Hematopoietic multipotent progenitor cell (in vitro differentiated cells): Measurements from ENCODE around the gene PCYT1B. TPM values are rescaled to one million over a fixed set of nuclear protein-coding genes. Genes with fewer than 3 reads are reported as not detected.
"Not testable (repeated sequence)": the region's sequence is repeated elsewhere in the genome, so short reads cannot be mapped to it uniquely, and the experiment has no call there.

Experiments used
- DNase-seq, 3 donors: peaks; one replicate each; pipeline ENCODE4 v3.0.0-alpha.2; 2011 to 2015; ENCODE audit warnings: low read depth in 2 of 3, low spot score in 2 of 3
- total RNA-seq: library from RNA; depleted of rRNA; stranded (reverse); fragments of >200 nt; gene quantifications from one replicate; pipeline ENCODE4 v1.2.3, GENCODE V29; 2012

PCYT1B gene
- total RNA-seq, 1 donor, result 14.3 TPM

DNA sequence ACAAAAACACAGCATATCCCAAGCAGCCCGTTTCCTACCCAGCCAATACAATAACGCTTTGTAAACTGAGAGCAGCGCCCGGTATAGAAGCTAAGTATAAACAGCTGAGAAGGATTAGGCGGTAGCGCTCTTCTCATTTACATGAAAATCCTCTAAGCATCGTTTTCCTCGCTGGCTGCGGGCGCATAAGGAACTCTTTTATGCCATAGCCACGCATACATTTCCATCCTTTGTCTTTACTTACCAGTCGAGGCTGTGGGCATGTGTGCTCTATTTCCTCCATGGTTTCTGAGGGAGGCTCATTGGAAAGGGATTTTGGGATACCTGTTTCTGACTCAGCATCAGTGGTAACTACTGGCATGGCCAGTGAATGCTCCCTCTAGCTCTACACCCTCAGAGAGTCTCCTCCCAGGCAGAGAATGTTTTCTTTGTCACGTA, 383 bp downstream of the PCYT1B start:
- no peak for DNase-seq

DNA sequence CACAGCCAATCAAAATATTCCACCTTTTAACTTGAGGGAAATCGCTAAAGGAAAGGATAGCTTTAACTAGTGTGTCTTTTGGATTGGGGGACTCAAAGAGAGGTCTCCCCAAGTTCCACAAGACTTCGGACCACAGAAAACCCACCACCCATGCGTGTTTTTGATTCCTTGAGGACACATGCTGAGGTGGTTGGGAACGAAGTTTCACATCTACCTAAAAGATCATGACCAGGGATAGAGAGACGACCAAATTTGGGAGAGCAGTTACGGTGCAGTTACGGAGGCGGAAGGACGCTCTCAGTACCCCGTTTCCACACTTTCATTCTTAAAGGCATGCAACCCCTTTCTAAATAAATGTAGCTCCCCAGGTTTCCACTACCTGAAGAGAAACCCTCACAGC, 1.1 kb downstream of the PCYT1B start:
- DNase-seq, result peak in 1 of 3 donors; percentile 2

DNA sequence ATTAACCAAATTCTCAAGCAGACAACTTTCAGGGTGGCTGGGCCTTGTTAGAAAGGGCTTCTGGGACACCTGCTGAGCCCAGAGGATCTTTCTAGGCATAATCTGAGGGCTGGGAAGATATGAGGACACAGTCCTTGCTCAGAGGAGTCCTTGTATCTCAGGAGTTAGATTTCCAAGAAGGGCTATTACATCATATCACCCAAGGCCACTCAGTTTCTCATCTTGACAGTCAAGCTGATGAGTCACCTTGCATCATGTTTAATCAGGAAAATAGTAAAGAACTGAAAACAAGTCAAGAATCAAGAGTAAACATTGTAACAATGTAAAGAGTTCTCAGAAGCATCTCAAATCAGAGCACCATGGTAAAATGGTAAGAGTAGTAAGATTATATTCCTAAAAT, 4.0 kb downstream of the PCYT1B start:
- DNase-seq, result no peak

DNA sequence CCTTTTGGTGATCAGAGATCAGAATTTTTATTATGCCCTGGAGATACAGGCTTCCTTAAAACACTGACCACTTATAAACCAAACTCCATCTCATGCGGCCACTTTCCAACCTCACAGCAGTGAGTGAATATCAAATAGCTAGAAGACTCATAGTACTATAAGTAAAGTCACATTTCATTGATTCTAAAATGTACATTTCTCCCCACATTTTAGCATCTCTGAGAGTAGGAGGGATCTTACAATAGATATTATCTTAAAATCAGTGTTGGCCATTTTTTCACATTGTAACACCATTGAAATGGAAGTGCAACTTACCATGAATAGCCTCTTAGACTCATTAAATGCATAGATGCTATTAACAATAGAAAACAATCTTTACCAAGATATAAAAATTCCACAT, 17.4 kb downstream of the PCYT1B start:
- DNase-seq, result no peak

DNA sequence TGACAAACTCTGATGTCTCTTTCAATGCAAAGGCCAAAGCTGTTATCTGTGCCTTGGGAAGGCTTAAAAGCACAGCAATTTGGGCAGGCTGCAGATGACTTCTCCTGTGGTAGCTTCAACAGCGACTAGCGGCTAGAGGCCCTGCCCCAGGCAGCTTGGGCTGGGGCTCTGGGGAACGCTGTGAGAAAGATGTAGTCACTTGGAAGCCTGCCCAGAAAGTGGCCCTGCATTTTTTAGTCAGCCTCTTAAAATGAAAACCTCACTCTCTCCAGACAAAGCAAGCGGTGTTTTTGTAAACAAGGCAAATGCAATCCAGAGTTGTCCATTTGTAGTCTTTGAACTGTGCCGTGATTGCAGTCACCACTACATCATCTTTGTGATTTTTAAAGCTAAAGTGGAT, 27.5 kb downstream of the PCYT1B start:
- DNase-seq, result peak in 2 of 3 donors; percentile 1 to 6

DNA sequence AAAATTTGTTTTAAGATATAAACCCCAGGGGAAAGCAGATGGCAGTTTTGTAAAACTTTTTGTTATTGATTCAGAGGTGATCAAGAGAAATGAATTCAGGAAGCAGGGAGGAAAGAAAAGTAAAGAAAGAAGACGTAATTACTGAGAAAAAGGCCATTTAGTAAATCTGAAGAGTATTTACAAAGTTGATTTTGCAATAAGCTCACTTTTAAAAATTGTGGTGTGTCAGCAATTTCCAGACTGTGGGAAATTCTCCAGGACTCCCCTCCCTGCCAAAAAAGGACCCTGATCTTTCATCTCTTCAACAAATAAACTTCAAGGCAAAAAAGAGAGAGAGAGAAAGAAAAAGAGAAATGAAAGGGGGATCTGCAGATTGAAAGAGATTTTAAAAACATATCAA, 36.6 kb downstream of the PCYT1B start:
- DNase-seq, result no peak

DNA sequence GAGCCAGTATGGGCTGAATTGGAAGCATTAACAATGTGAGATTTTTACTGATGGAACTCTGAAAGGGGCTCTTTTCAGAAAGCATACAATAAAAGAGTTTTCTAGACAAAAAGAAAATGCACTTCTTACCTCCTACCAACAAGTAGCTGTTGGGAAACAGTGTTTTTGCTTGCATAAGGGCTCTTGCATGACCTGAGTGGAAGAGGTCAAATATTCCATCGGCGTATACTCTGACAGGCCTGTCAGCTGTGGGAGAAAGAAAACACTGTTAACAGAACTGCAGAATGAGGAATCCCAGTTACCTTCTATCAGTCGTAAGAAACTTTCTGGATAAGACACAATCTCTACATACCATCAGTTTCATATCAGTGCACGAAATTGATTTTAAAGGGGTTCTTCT, 39.5 kb downstream of the PCYT1B start:
- DNase-seq, result no peak

DNA sequence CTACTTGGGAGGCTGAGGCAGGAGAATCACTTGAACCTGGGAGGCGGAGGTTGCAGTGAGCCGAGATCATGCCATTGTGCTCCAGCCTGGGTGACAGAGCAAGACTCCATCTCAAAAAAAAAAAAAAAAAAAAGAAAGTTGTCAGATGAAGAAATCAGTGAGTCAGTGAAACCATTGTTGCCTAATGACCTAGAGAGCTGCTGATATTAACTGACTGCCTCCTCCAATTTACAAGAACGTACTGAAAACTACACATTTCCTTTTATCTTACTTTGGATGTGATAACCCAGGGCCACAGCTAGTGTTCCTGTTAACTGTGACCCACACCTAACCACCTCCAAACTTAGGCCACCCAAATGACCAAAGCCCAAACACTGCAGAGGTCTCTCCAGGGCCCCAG, 41.2 kb downstream of the PCYT1B start:
- not testable (repeated sequence) for DNase-seq

DNA sequence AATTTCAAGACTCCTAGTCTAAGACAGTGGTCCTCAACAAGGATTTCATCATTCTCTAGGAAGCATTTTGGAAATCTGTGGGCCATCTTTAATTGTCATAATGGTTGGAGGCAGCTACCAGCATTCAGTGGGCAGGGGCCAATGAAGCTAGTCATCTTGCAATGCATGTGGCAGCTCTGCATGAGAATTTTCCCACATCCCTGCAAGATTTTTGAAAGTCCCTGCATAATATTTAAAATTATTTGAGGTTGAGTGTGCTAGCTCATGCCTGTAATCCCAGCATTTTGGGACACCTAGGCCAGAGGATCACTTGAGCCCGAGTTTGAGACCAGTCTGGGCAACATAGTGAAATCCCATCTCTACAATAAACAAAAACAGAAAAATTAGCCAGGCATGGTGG, 44.0 kb downstream of the PCYT1B start:
- DNase-seq, result no peak

DNA sequence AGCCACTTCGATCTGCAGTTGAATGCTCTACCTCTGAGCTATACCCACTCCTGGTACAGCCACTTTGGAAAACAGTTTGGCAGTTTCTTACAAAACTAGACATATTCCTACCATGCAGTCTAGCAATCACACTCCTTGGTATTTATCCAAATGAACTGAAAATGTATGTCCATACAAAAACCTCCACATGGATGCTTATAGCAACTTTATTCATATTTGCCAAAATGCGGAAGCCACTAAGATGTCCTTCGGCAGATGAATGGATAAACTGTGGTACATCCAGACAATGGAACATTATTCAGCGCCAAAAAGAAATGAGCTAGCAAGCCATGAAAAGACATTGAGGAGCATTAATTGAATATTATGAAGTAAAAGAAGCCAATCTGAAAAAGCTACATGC, 45.3 kb downstream of the PCYT1B start:
- DNase-seq, result no peak

DNA sequence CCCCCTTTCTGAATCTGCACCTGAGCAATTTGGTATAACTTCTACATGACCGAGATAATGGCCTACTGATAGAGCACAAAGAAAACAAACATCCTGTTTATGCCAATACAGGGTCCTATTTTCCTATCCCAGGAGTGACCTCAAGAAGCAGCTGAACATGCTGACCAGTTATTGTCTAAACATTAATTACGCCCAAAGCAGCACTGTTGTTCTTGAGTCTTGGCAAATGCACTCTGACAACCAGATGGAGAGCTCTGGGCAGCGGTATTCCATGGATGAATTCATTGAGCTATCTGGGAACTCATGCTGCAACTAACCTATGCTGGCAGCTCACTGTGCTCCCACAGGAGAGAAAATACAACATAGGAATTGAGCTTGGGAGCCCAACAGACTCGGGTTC, 52.6 kb downstream of the PCYT1B start:
- DNase-seq, result no peak

DNA sequence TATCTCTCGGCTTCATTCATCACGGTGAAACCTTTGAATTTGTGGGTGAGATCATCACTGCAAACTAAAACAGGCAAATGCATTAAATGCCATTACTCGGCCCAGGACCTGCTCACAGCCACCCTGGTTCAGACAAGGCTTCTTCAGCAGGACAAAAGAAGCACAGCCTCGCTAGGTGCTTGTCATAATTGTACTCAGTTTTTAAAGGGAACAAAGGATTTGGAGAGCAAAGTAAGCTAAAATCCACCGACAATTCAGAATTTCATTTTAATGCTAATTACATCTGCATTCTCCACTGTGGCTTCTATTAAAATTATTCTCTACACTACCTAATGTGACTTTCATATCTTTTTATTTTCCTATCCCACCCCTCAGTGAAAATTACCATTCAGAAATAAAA, 57.0 kb downstream of the PCYT1B start:
- DNase-seq, result no peak

DNA sequence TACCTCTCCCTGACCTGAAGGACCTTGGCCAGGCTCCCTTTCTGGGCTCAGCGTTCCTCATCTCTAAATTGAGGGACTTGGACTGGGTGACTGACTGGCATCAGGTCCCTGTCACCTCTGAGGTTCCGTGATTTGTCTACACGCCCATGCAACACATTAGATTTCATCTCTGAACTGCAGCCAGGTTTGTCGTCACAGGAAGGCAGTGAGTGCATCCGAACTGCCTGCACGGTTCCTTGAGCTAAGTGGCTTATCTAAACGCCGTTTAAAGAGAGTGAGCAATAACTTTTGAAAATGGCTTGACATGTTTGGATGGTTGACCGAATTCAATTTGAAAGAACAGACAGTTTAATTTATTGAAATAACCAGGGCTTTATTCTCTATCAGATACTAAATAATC, 70.1 kb downstream of the PCYT1B start:
- no peak for DNase-seq

DNA sequence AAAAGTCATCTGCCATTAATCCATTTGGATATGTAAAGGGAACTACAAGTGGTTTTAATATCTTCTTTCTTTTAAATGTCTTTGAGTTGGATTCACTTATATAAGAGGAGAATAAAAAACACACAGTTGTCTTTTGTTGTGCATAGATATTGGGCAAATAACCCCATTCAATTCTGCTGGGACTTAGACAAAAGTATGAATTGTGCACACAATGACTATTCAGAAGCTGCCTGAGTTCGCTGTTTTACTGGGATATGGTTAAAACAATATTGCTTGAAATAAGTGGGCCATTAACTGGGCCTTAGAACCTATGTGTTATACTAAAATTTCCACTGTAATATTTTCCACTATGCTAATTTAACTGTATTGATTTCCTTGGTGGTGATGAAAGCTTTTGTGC, 71.7 kb downstream of the PCYT1B start:
- DNase-seq, result no peak

DNA sequence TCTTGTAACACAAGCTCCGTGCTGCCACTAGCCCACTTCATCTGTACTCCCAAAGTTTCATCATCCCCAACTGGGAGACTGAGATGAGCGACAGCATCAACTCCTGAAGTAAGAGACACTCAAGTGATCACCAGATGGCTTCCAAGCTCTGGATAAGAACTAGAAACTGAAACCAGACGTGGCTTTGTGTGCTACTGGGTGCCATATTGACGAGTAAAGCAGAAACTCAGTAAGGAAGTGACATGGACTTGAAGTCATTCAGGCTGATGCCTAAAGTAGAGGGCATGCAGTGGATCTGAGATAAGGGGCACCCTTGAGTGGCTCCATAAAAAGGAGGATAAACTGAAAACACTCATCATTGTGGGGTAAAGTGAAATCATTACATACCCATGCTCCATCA, 72.4 kb downstream of the PCYT1B start:
- DNase-seq, result no peak

DNA sequence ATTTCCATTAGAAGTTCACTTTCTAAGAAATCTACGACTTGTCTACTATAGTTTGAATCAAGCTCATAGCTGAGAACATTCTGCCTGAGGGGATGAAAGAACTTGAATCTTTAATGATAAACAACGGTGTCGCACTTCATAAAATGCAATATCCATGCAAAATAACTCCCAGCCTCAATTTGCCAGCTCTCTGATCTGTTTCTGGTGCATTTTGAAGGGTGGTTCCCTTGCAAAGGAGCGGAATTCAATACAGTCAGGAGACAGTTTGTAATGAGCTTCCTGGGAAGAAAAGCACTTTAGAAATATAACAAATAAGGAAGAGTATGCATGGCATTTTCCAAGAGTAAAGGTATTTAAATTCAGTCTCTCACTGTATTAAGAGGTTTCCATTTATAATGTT, 80.0 kb downstream of the PCYT1B start:
- no peak for DNase-seq

DNA sequence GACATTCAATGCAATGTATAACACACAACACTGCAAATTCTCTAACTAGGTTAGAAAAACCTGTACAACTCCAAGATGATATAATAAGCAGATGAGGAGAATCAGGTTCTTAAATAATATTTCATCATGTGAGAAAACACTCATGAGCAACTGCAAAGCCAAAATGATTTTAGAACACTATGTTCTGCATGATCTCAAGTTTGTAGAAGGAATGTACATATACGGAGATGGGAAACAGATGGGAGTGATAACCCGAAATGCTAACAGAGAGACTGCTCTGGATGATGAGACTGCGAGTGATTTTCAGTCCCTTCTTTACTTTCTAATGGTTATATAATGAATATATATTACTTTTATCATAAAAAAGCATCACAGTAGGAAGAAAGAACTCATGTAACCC, 80.9 kb downstream of the PCYT1B start:
- no peak for DNase-seq

DNA sequence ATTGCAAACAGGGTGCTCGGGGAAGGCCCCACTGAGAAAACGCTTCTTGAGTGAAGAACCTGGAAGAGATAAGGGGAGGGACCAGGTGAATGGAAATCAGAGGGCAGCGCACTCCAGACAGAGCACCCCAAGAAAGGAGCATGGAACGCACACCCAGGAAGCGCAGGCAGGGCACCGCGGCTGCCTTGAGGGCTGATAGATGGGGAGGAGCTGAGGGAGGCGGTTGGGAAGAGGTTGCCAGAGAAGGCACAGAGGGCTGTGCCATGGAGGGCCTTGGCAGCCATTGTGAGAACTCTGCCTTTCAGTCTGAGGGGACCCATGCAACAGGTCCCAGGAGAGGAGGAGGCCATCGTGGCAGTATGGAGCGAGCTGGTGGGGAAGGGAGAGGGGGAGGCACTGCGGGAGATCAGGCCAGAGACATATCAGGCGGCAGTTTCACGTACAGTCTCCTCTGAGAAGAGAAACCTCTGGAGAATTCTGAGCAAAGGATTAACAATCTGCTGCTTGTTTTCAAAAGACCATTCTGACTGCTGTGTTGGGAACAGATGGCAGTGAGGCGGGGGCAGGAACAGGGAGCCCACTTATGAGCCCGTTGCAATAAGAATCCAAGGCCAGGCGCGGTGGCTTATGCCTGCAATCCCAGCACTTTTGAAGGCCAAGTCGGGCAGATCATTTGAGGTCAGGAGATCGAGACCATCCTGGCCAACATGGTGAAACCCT, 83.7 kb downstream of the PCYT1B start:
- DNase-seq, result no peak

DNA sequence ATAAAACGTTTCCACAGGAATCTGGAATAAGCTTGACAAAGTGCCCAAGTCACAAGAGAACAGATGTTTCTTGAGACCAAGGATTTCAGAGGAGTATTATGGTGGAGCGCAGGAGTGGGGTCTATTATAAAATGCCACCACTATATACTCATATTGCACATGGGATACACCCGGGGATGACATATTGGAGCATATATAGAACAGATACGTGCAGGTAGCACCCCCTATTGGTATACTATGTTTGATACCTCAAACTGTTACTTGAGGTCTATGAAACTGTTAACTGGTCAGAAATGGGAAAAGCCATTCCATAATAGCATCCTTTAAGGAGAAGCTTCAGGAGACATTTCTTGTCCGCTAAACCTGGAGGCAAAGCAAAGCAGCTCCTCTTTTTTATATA, 86.0 kb downstream of the PCYT1B start:
- no peak for DNase-seq

DNA sequence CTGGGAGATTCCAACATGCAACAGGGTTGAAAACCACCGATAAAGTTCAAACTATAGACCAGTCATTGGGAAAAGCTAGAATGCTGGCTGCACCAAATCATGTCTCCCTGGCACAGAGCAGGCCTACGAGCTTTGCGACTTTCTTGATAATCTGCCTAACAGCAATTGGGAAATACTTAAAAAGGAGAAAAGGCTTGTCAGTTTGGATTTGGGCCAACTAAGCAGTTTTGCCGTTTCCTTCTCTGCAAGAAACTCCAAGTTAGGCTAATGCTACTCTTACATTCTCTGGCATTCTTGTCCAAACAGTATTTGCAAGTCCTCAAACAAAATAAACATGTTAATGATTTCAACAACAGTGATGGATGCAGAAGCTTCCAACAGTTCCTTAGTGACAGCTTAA, 94.1 kb downstream of the PCYT1B start:
- DNase-seq, result no peak

DNA sequence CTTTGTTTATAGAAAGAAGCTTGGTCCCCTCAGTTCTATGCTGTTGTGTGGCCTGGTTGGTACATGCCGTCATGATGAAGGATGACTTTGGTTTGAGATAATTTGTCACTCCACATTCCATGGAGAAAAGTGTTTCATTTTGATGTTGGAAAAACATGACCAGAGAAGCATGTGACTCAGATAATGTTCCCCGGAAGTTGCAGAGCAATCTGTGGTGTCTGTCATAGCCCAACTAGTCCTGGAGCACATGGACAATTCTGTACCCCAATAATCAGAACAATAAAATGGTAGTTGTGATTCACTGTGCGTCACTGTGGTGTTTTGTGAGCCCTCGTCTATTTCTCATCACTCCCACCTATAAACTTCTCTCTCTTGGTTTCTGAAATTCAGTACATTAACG, 97.0 kb downstream of the PCYT1B start:
- no peak for DNase-seq

DNA sequence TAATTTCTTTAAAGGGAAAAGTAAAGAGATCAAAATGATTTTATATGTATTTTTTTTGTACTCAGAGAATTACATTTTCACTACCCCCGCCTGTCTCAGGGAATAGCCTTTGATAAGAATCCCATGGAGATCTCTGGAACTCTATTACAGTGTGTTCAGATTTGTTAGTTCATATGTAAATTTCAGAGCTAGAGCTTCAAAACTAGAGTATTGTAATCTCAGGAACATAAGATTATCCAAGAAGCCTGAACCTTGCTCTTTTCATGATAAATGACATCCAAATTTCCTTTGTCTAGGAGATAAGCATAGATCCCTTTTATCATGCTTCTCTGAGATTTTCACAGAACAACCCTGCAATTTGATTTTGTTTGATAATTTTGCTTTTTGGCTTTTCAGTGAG, 99.2 kb downstream of the PCYT1B start:
- no peak for DNase-seq

DNA sequence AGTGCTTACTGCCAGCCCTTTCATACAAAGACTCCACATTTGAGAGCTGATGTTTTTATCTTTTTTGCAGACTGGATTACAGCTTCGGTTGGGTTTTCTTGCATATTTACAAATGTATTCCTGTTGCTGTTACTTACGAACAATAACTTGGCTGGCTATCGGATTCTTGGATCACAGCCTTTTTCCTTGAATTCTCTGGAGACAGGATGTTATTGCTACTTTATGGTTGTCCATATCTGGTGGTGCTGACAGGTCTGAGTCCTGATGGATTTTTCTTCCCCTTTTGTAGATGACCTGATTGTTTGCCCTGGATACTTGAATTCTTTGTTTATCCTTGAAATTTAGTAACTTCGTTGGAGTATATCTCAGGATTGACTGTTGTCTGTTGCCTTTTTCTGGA, 104.4 kb downstream of the PCYT1B start:
- no peak for DNase-seq
